Aorta (tissue), 5 donors: ENCODE measurements around the gene OBSCN. TPM values are rescaled to one million over a fixed set of nuclear protein-coding genes. Genes with fewer than 3 reads are reported as not detected.
A peak's percentile ranks its signal among the peaks of the same experiment; 100 is the strongest.

Source experiments
- ATAC-seq: fragments of 200-7000 bp; cut with Tn5 transposase; one replicate; pipeline ENCODE4 v1.9.1; 2022; ENCODE audit warnings: moderate library complexity; ENCODE audit not compliant: low FRiP score
- DNase-seq, 2 donors: peaks; one replicate each; pipeline ENCODE4 v3.0.0-alpha.2; 2020
- H3K27ac ChIP-seq, 2 donors: one replicate each; pipeline ENCODE4 v1.5.1; 2013; ENCODE audit warnings: low read length in 2 of 2, mild to moderate bottlenecking in 2 of 2, moderate library complexity in 2 of 2, control low read depth in 1 of 2, inconsistent platforms in 1 of 2, low read depth in 1 of 2
- H3K27me3 ChIP-seq, 2 donors: one replicate each; pipeline ENCODE4 v1.6.1; 2013; ENCODE audit warnings: control low read depth in 1 of 2, low read length in 1 of 2, mild to moderate bottlenecking in 1 of 2, moderate library complexity in 1 of 2; ENCODE audit not compliant: insufficient read depth in 2 of 2, control insufficient read depth in 1 of 2
- H3K36me3 ChIP-seq, 2 donors: one replicate each; pipeline ENCODE4 v1.6.1; 2013; ENCODE audit warnings: control low read depth in 1 of 2, low read length in 1 of 2, mild to moderate bottlenecking in 1 of 2; ENCODE audit not compliant: insufficient read depth in 2 of 2, control insufficient read depth in 1 of 2
- H3K4me1 ChIP-seq, 2 donors: one replicate each; pipeline ENCODE4 v1.6.1; 2013; ENCODE audit warnings: low read length in 2 of 2, control low read depth in 1 of 2, mild to moderate bottlenecking in 1 of 2, moderate library complexity in 1 of 2; ENCODE audit not compliant: insufficient read depth in 2 of 2, control insufficient read depth in 1 of 2
- H3K4me3 ChIP-seq, 2 donors: one replicate each; pipeline ENCODE4 v1.5.1; 2013; ENCODE audit warnings: low read length in 2 of 2, control low read depth in 1 of 2, mild to moderate bottlenecking in 1 of 2
- H3K9me3 ChIP-seq: one replicate; pipeline ENCODE4 v1.6.1; 2013; ENCODE audit warnings: mild to moderate bottlenecking, low read length; ENCODE audit not compliant: control insufficient read depth
- WGBS, 2 donors: extraction: QIAGEN DNeasy Blood & Tissue Kit; methylation state at CpG; one replicate each; pipeline ENCODE4 v1.1.7; 2013; 5-methylcytosine and 5-hydroxymethylcytosine counted together
- intact Hi-C, 2 donors: fragments of 100-400 bp; cut with DNase I; formaldehyde crosslinking; loops; one replicate each; pipeline versions ENCODE4 v1.14.2 to v1.15.0; 2022
- polyA plus RNA-seq, 2 donors: library from polyadenylated mRNA; stranded (reverse); fragments of 200-250 nt; gene quantifications; one replicate each; pipeline ENCODE4 v1.2.3, GENCODE V29; 2013
- total RNA-seq, 2 donors: library from RNA; stranded (reverse); fragmentation: NEBNext Ultra II Directional; extraction: Animal tissue kit (Norgen Biotek cat#: 25700); gene quantifications; one replicate each; pipeline ENCODE4 v1.2.1, GENCODE V29; 2021
- donor health status: healthy with polysubstance abuse.
- donor health status: Bipolar disorder and iron deficiency.
- donor health status: DM: no; HTN: no; CAD: no.
- donor health status: DM: no; HTN: no; CAD: no.
- donor health status: DM: yes; HTN: yes; CAD: no.

The OBSCN gene
- total and polyA plus RNA-seq, 4 donors: 2.0 to 19.3 (median 6.4) TPM

DNA sequence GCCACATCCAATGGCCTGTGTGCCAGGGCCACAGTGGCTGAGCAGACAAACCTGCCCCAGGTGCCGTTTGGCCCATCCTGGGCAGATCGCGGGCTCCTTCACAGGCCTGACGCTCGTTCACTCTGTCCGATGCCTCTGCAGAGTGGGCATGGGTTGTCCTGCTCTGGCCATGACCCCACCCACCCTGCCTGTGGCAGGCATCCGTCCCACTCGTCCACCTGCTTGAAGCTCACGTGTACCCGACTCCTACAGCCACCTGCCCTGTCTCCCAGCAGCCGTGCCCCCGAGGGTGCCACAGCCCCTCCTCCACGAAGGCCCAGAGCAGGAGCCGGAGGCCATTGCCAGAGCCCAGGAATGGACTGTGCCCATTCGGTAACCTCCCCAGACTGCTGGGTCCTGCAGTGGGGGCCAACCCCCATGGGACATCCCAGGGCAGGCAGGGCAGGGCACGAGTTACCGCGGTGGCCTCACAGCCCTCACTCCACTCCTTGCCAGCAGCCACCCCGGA is 156.9 kb downstream of the OBSCN start:
- Histone ChIP-seq H3K4me1 (no peaks in the 10 kb centered on the region), H3K27ac (no peak overlapping the region), H3K27me3 (no peaks in the 10 kb centered on the region), H3K9me3 (no peaks in the 10 kb centered on the region), H3K36me3 (no peaks in the 10 kb centered on the region), H3K4me3 (no peak overlapping the region)
- ATAC-seq (no peak), DNase-seq (peak; percentile 42 to 71)
- intact Hi-C loops: no loop called here
- WGBS, 2 donors: 81% methylated on average over 19 of the region's 19 CpGs

DNA sequence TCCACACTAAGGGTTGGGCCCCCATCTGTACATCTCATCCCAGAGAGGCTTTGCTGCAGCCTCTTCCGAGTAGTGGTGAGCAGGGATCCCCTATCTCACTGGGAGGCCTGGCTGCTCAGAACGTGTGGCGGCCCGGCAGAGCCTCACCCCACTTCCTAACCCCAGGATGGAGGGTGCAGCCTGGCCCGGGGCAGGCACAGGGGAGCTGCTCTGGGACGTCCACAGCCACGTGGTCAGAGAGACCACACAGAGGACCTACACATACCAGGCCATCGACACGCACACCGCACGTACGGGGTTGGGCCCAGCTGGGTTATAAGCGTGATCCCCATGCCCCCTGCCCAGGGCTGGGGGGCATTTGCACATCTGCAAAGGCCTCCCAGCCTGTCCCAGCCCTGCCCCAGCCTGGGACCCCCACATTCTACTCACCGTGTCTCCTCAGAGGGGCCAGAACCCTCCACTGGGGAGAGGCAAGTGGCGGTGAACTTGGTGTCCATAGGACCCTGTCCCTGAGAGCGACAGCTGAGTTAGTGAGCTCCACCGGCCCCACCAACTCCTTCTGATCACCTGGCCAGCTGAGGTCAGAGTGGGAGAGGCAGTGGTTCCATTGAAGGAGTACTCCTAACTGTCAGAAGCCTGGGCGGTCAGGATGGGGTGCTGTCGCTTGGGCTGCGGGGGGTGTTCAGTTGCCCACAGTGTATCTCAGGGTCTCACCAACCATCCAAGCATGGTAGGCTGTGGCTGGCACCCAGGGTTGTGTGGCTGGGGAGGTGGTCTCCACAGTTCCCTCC is 157.6 kb downstream of the OBSCN start:
- Histone ChIP-seq H3K27me3 (no peaks in the 10 kb centered on the region), H3K4me3 (no peak overlapping the region), H3K27ac (no peak overlapping the region), H3K9me3 (no peaks in the 10 kb centered on the region), H3K36me3 (no peaks in the 10 kb centered on the region), H3K4me1 (no peaks in the 10 kb centered on the region)
- intact Hi-C loops: no loop called here
- no peak for ATAC-seq
- WGBS, 2 donors: 79 to 84% methylated on average over 20 of the region's 20 CpGs
- peak in 1 of 2 donors; percentile 39 for DNase-seq

DNA sequence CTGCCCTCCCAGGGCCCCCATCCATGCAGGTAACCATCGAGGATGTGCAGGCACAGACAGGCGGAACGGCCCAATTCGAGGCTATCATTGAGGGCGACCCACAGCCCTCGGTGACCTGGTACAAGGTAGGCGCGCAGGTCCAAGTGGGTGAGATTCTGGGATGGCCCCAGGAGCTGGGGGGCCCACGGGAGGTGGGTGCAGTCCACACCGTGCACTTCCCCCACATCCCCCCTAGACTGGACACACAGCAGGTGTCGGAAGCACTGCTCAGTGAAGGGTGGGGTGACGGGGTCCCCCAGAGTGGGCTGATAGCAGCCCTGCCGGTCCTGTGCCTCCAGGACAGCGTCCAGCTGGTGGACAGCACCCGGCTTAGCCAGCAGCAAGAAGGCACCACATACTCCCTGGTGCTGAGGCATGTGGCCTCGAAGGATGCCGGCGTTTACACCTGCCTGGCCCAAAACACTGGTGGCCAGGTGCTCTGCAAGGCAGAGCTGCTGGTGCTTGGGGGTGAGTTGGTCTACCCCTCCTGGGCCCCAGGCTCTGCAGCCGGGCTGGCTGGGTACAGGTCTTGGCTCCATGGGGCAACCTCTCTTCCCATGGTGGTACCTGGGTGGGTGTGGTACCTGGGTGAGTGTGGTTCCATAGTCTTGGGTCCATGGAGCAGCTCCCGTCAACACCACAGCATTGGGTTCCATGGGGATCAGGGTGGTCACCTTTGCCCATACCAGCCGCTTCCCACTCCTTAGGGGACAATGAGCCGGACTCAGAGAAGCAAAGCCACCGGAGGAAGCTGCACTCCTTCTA is 158.4 kb downstream of the OBSCN start:
- Histone ChIP-seq H3K27ac (no peak overlapping the region), H3K36me3 (no peaks in the 10 kb centered on the region), H3K4me1 (no peaks in the 10 kb centered on the region), H3K4me3 (no peak overlapping the region), H3K27me3 (no peaks in the 10 kb centered on the region), H3K9me3 (no peaks in the 10 kb centered on the region)
- intact Hi-C loops: no loop called here
- DNase-seq (peak; percentile 37 to 70), ATAC-seq (no peak)
- 89 to 92% methylated on average over 23 of the region's 23 CpGs for WGBS, 2 donors

DNA sequence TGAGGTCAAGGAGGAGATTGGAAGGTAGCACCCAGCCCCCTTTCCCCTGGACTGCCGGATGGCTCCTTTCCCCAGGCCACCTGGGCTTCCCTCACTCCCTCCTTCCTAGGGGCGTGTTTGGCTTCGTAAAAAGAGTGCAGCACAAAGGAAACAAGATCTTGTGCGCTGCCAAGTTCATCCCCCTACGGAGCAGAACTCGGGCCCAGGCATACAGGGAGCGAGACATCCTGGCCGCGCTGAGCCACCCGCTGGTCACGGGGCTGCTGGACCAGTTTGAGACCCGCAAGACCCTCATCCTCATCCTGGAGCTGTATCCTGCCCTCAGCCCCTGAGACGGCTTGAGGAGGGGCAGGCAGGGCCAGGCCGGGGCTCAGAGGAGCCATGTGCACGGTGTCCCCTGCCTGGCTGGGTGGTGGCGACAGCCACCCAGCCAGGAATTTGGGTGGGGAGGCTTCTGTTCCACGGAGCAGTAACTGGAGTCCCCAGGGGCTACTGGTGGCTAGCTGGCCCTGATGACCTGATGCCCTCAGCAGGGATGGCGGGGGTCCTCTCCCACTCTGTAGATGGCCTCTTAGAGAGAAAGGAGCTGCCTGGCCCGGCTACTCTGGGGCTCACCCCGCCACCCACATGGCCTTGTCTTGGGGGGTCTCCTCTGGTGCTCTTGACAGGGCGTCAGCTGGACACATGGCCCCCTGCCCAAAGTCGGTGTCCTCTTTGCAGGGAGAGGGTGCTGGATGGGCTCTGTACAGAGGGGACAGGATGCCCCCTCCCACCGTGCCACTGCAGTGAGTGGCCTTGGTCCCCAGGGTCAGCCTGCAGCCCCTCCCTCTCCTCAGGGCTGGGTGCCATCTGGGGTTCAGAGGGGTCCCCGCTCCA is 159.3 kb downstream of the OBSCN start:
- intact Hi-C loops: no loop called here
- H3K4me1 ChIP-seq: no peaks in the 10 kb centered on the region
- H3K9me3 ChIP-seq: no peaks in the 10 kb centered on the region
- ATAC-seq: no peak
- WGBS, 2 donors: 57 to 61% methylated on average over 24 of the region's 24 CpGs
- no peak overlapping the region for H3K4me3 ChIP-seq
- H3K27ac ChIP-seq: no peak overlapping the region
- H3K36me3 ChIP-seq: no peaks in the 10 kb centered on the region
- peak; percentile 37 to 73 for DNase-seq
- H3K27me3 ChIP-seq: no peaks in the 10 kb centered on the region

DNA sequence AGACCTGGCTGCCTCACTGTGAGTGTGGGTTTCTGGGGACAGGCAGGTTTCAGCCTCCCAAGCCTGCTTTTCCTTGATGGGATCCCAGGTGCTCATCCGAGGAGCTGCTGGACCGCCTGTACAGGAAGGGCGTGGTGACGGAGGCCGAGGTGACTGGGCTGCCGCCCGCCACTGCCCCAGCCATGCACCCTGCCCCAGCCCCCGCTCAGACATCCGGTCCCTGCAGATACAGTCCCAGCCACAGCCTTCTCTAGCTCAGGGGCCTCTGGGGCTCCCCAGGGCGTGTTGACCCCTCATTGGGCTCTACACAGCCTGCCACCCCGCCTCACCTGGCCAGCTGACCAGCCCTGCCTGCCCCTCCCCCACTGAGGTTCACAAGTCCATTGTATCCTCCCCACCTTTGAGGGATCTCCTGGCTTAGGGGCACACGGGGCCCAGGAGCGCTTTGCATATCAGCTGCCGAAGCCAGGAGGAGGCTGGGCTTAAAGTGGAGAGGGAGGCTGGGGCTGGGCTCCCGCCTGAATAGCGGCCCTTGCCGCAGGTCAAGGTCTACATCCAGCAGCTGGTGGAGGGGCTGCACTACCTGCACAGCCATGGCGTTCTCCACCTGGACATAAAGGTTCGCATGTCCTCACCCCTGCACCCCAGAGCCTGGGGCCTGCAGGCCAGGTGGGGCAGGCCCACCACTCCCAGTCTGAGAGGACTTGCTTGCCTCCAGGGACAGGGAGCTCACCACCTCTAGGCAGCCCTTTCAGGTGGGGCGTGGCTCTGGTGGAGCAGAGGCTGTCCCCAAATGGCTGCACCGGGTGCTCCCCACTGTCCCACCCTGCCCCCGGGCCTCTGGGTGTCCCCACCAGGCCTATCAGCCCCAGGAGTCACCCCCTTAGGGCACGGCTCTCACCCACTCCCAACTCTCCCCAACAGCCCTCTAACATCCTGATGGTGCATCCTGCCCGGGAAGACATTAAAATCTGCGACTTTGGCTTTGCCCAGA is 160.3 kb downstream of the OBSCN start:
- DNase-seq (peak in 1 of 2 donors; percentile 40), ATAC-seq (no peak)
- no peak overlapping the region for H3K4me3 ChIP-seq
- 50 to 53% methylated on average over 25 of the region's 25 CpGs for WGBS, 2 donors
- H3K9me3 ChIP-seq: no peaks in the 10 kb centered on the region
- H3K36me3 ChIP-seq: no peaks in the 10 kb centered on the region
- H3K27ac ChIP-seq: no peak overlapping the region
- intact Hi-C loops: no loop called here
- no peaks in the 10 kb centered on the region for H3K4me1 ChIP-seq
- no peaks in the 10 kb centered on the region for H3K27me3 ChIP-seq

DNA sequence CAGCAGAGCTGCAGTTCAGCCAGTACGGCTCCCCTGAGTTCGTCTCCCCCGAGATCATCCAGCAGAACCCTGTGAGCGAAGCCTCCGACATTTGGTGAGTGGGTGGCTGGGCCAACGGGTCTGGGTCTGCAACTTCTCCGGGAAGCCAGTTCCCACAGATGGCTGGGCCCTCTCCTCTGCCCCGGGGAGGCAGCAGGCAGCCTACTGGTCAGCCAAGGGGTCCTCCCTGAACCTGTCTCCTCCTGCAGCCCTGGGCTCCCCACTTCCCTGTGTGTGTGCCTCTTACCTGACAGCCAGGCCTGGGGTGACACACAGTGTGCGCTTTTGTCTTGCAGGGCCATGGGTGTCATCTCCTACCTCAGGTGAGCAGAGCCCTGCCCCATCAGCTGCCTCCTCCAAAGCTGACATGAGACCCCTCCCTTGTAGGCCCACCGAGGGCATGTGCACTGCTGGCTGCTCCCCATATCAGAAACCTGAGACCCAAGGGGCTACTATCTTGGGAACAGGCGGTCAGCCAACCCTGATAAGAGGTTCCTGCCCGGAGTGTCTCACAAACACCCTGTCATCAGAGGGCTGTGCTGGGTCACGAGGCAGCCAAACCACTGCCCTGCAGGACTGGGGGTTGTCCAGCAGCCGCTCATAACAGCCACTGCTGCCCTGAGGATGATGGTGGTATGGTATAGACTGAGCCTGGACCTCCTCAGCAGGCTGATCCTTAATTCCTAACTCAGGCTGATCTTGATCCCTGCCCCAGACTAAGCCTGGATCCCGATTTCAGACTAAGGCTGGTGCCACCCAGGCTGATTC is 161.2 kb downstream of the OBSCN start:
- Histone ChIP-seq H3K36me3 (no peaks in the 10 kb centered on the region), H3K27ac (no peak overlapping the region), H3K4me1 (no peaks in the 10 kb centered on the region), H3K27me3 (no peaks in the 10 kb centered on the region), H3K9me3 (no peaks in the 10 kb centered on the region), H3K4me3 (no peak overlapping the region)
- 50 to 54% methylated on average over 14 to 15 of the region's 15 CpGs for WGBS, 2 donors
- DNase-seq: peak in 1 of 2 donors; percentile 33
- ATAC-seq: no peak
- intact Hi-C loops: no loop called here
